ENCODE measurements around the gene GID8. TPM values are rescaled to one million over a fixed set of nuclear protein-coding genes. Genes with fewer than 3 reads are reported as not detected.

GID8 gene
- total RNA-seq, 2 donors from 2014 or later = 30.7 to 37.7 TPM

DNA sequence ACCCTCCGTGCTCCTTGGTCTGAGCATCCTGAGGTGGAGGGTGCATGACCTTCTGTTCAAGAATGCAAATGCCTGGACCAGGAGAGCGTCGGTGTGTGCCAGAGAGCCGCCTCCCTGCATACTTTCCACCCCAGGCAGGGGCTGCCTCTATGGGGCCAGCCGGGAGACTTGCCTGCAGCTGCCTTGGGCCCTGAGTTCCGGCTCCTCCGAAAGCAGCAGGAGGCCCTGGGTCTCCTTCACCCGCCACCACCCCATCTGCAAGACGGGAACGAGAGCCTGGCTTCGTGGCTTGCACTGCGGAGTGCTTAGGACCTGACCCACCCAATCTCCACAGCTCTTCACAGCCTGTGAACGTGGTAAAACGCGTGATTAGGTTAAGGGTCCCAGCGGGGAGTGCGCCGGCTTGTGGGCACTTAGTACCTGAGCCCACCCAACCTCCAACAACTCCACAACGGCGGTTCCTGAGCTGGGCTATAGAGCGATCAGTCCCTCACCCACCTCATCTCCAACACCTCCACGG is 52.4 kb downstream of the GID8 start:
- DNase-seq = no peak
- intact Hi-C loops (cut with DNase I, micrococcal nuclease) = no loop called here
- no peak for ATAC-seq

DNA sequence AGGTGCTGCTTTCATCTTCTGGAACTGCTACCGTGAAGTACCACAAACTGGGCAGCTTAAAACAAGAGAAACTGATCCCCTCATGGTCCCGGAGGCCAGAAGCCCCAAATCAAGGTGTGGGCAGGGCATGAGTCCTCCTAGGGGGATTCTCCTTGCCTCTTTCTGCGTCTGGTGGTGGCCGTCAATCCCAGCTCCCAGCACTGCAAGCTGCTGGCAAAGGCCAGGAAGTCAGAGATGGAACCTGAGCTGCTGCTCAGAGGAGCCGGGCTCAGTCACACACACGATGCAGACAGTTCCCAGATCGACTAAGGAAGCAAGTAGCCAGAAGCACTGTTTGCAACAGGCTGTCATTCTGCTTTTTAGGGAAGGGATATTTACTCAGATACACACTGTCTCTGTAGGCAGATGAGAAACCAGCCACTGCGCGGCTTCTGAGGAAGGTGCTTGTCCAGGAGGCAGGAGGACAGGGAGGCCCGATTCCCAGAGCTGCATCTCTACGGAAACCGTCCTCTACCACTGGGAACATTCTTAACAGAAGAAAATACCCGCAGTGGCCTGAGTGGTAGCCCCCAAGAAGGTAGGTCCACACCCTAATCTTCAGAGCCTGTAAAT is 53.4 kb downstream of the GID8 start:
- DNase-seq = no peak
- intact Hi-C loops (cut with DNase I, micrococcal nuclease) = no loop called here
- no peak for ATAC-seq

DNA sequence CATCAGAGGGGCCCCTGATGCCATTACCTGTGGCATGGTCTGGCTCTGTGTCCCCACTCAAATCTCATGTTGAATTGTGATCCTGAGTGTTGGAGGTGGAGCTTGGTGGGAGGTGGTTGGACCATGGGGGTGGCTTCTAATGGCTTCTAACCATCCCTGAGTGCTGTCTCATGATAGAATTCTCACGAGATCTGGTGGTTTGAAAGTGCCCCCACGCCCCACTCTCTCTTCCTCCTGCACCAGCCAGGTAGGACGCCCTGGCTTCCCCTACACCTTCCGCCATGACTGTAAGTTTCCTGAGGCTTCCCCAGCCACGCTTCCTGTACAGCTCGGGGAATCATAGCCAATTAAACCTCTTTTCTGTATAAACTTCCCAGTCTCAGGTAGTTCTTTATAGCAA is 53.9 kb downstream of the GID8 start:
- intact Hi-C loops (cut with DNase I, micrococcal nuclease) = no loop called here
- ATAC-seq (no peak), DNase-seq (no peak)

DNA sequence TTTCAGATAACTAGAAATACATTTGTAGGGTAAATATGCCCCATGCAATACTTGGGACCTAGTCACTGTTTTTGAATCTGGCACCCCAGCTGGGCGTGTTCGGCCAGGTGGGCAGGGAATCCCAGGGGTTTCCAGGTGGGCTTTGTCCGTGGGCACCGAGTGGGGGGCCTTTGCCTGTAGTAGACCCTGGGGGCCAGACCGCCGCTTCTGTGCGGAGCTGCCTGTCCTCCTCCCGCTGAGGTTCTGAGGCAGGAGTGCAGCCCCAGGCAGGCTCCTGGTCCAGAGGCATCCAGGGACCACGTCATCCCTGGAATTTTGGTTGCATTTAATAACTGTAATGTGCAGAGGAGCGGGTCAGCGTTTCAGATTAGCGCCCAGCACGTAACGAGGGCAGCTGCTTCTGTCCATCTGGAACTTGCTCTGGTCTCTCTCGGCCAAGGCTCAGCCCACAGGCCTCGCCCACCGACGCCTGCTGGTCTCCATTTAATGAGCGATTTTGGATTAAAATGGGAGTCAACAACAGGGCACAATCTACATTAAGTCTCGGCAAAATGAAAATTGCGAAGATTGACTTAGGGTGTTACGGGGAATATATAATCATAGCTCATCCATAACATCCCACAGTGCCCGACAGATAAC is 56.0 kb downstream of the GID8 start:
- no peak for DNase-seq
- intact Hi-C loops (cut with DNase I, micrococcal nuclease) = no loop called here

DNA sequence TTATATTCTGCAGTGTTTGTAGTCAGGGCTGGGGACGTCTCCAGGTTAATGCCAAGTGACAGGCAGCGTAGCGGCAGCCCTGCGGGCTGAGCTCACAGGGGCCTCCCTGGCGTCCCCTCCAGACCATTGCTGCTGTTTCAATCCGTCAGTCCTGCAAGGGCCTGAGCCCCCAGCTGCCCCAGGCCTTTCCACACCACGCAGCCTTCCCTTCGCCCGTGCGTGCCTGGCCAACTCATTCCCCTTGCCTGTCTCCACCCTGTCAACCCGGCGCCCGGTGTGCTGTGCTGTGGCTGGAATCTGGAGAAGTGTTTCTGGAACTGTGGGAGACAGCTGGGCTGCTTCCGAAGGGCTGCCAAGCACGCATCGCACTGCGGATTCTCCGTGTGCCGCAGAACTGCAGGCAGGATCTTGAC is 56.9 kb downstream of the GID8 start:
- ATAC-seq = no peak
- intact Hi-C loops (cut with DNase I, micrococcal nuclease) = no loop called here
- no peak for DNase-seq

More for the DNA sequence above, 56.0 kb downstream of the GID8 start:
- no peak for ATAC-seq

DNA sequence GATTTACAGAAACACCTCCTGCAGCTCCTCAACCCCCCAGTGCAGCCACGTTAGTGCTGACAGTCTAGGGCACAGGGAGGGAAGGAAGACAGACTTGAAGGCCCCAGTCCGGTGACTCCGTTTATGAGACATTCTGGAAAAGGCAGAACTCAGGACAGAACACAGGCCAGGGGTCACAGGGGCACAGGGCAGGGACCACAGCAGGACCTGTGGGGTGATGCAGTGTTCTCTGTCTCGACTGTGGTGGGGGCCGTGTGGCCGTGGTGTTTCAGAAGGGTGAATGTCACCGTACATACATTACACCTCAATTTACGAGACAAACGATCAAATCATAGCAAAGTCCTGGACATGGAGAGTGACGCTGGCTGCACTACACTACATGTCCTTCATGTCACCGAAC is 57.5 kb downstream of the GID8 start:
- DNase-seq = no peak
- intact Hi-C loops (cut with DNase I, micrococcal nuclease) = no loop called here
- no peak for ATAC-seq

DNA sequence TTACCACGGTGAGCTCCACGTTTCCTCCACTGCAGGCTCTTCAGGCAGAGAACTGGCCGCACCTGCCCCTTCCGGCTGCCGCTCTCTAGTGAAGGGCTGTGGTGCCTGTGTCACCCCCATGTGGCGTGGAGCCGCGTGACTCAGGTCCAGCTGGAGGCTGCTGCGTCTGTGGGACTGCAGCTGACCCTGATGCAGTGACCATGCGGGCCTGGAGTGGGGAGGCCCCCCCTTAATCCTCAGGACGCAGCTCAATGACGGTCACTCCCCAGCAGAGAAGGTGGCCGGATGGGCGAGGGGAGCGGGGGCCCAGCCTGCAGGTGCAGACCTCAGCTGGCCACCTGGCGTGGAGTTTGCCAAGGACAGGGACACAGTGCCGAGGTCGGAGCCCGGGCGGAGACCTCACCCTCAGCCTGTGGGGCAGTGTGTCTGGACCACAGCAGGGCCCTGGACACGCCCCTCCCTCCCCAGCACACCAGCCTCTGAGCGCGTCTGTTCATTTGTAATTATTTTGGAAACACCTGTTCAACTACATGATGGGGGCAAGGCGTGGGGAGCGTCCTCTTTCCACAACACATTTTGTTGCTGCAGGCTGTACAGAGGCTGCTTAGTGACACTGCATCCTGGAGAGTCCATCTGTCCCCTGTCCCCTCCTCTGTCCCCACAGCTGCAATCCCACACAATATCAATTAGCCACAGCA is 58.1 kb downstream of the GID8 start:
- DNase-seq (no peak), ATAC-seq (no peak)
- intact Hi-C loops (cut with DNase I, micrococcal nuclease) = no loop called here

DNA sequence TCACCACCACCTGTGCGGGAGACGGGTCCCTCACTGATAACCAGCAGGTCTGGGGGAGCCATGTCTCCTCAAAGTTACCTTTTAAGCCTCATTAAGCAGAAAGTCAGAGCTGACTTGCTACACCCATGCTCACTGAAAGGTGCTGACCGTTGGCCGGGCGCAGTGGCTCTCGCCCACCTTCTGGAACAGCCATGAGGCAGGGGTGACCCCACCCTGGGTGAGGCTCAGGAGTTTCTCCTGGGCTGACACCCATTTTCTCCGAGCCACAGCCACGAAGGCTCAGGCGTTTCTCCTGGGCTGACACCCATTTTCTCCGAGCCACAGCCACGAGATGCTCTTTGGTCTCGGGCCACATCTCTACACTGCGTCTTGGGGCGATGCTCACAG is 58.6 kb downstream of the GID8 start:
- intact Hi-C loops (cut with DNase I, micrococcal nuclease) = no loop called here
- DNase-seq = no peak
- no peak for ATAC-seq

DNA sequence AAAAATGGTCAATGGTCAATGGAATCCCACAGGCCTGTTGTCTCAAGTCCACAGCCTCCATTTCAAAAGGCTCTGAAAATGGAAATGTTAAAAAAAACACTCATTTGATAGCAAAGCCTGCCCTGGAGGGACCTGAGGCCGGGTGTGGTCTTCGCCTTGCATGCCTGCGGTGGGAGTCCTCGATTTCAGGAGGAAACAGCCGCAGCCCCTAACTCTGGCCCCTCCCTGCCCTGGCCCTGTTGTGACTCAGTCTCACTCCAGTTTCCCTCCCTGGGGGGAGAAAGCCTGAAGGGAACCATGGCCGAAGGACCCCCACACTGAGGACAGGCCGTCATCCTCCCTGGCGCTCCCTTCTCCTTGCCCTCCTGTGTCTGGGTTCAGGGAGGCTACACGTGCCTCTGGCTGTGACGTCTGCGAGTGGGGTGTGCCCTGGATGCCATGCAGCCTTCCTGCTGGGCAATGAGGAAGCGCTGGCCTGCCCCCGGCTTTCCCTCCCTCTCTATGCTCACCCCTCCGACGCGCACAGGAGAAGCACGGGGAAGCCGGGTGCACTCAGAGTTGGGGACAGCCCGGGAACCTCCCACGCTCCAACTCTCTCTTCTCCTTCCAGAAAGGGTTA is 59.6 kb downstream of the GID8 start:
- ATAC-seq (peak; percentile 78), DNase-seq (no peak)
- intact Hi-C loops (cut with DNase I, micrococcal nuclease) = no loop called here

Other genes starting within 250 kb of the GID8 start
- 1 to 10 TPM in 1 of 2 donors, not detected in 1; 2.3 TPM for gene NTSR1, start 229.3 kb upstream of the GID8 start, total RNA-seq
- gene MRGBP, start 141.7 kb upstream of the GID8 start, total RNA-seq = 10 to 100 TPM in 1 of 2 donors, 1 to 10 TPM in 1; 8.1 to 10.6 TPM
- gene OGFR, start 133.3 kb upstream of the GID8 start, total RNA-seq = 10 to 100 TPM; 39.5 to 41.0 TPM
- gene COL9A3, start 121.1 kb upstream of the GID8 start, total RNA-seq = 1 to 10 TPM; 2.3 to 2.8 TPM
- gene TCFL5, start 76.3 kb upstream of the GID8 start, total RNA-seq = 1 to 10 TPM; 5.9 to 6.5 TPM
- 10 to 100 TPM; 50.5 to 55.3 TPM for gene DIDO1, start 11.6 kb upstream of the GID8 start, total RNA-seq
- 10 to 100 TPM; 17.7 to 28.1 TPM for gene SLC17A9, start 14.6 kb downstream of the GID8 start, total RNA-seq
- gene BHLHE23, start 68.8 kb downstream of the GID8 start, total RNA-seq = not detected